Astrocyte of the cerebellum (primary cell): ENCODE measurements around the gene H6PD.

Source experiments
- DNase-seq: peaks from one replicate; pipeline ENCODE4 v3.0.0-alpha.2; 2011; ENCODE audit warnings: low read depth
- H3K4me3 ChIP-seq: 2 replicates; pipeline ENCODE4 v1.5.1; 2011; ENCODE audit warnings: mild to moderate bottlenecking, low read depth, low read length, moderate library complexity
- in situ Hi-C: cut with HindIII; loops from 2 replicates; pipeline ENCODE4 v1.10.0; 2017; ENCODE audit warnings: low sequenced_read_pairs
- TF ChIP-seq, protein P1 (sequence below): IDR thresholded peaks from 2 replicates; pipeline ENCODE4 v1.5.1; 2012; ENCODE audit warnings: low read length, low read depth, moderate library complexity, mild to moderate bottlenecking; ENCODE audit errors: missing control alignments

Gene H6PD, protein sequence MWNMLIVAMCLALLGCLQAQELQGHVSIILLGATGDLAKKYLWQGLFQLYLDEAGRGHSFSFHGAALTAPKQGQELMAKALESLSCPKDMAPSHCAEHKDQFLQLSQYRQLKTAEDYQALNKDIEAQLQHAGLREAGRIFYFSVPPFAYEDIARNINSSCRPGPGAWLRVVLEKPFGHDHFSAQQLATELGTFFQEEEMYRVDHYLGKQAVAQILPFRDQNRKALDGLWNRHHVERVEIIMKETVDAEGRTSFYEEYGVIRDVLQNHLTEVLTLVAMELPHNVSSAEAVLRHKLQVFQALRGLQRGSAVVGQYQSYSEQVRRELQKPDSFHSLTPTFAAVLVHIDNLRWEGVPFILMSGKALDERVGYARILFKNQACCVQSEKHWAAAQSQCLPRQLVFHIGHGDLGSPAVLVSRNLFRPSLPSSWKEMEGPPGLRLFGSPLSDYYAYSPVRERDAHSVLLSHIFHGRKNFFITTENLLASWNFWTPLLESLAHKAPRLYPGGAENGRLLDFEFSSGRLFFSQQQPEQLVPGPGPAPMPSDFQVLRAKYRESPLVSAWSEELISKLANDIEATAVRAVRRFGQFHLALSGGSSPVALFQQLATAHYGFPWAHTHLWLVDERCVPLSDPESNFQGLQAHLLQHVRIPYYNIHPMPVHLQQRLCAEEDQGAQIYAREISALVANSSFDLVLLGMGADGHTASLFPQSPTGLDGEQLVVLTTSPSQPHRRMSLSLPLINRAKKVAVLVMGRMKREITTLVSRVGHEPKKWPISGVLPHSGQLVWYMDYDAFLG

DNA sequence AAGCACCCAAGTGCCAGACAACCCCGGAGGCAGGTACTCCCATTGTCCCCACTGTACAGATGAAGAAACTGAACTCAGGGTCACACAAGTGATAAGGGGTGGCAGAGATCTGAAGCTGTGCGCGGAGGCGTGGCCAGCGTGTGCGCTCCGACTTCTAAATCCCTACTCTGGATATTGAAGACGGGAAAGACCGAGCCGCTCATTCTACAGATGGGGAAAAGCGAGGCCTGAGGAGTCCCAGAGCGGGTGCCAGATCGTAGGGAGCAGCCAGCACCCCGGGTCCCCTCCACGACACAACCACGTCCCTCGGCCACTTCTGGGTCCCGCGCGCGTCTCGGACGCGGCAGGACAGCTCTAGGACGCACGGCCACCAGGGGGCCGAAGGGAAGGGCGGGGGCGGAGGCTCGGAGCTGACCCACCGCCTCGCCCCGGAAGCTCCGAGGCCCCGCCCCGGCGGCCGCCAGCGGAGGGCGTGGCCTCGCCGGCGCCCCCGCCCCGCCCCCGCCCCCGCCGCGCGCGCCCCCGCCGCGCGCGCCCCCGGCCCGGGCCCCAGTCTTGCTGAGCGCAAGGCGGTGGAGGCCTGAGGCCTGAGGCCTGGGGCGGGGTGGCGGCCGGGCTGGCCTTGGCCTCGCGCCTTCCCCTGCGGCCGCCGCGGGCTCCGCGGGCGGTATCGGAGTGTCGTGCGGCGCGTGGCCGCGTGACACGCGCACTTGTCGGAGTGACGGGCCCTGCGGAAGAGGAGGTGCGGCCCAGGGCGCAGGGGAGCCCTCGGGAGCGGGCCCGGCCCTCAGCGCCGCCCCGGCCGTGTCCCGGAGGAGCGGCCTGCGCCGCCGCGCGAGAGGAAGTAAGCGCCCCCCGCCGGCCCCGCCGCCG lies at the start of gene H6PD:
TSS of gene H6PD (plus strand) at position 552 of the 873 bp plus-strand sequence. CDS start 10,161 bp downstream, outside the sequence.
- DNase-seq: no peak
- TF ChIP-seq, protein P1, sequence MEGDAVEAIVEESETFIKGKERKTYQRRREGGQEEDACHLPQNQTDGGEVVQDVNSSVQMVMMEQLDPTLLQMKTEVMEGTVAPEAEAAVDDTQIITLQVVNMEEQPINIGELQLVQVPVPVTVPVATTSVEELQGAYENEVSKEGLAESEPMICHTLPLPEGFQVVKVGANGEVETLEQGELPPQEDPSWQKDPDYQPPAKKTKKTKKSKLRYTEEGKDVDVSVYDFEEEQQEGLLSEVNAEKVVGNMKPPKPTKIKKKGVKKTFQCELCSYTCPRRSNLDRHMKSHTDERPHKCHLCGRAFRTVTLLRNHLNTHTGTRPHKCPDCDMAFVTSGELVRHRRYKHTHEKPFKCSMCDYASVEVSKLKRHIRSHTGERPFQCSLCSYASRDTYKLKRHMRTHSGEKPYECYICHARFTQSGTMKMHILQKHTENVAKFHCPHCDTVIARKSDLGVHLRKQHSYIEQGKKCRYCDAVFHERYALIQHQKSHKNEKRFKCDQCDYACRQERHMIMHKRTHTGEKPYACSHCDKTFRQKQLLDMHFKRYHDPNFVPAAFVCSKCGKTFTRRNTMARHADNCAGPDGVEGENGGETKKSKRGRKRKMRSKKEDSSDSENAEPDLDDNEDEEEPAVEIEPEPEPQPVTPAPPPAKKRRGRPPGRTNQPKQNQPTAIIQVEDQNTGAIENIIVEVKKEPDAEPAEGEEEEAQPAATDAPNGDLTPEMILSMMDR: peak; percentile 62
- H3K4me3 ChIP-seq: peak within 1 kb of the TSS; percentile 68
- in situ Hi-C loops: no loop called here

DNA sequence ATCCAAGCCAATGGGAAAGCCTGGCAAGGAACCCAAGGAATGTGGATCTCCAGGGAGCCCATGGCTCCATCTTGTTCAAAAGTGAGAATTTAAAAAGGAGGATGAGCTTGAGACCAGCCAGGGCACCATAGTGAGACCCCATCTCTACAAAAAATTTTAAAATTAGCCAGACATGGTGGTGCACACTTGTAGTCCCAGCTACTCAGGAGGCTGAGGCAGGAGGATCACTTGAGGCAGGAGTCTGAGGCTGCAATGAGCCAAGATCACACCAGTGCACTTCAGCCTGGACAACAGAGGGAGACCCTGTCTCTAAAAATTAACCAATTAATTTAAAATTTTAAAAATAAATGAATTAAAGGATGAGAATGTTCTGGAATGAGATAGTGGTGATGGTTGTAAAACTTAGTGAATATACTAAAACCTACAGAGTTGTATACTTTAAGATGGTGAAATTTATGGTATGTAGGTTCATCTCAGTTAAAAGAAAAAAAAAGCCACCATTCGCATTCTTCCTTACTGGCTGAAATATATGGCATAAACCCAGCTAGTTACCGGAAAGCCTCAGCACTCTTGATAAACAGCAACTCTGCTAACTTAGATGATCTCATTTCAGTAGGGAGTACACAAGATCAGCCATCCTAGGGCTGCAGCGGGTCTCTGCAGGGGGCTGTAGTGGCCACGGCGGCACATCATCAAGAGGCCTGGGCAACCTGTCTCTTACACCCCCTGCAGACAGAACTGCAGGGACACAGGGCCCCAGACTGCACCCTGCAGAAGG lies 48.3 kb upstream of the H6PD start:
- in situ Hi-C loops: loop anchor here (5.0 kb wide), 2 partner anchors 44 to 99 kb away; no protein-coding TSS in a partner anchor
- DNase-seq: no peak
- H3K4me3 ChIP-seq: no peak overlapping the region
- TF ChIP-seq, protein P1: no peak

DNA sequence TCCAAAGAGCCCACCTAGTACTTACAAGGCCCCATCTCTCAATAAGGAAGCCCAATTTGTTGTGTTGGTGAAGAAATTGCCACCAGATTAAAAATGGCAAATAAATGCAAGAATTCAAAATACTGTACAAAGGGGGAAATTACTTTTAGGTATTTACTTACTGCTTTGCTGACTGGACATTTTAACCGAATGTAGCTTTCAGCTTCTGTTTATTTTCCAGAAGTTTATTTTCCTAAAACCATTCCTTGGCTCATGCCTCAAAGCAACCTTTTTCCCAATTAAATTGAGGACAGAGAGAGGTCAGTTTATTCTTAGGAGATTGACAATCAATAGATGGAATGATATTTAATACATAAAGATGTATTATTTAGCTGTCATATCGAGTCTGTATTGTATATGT lies 47.6 kb upstream of the H6PD start:
- H3K4me3 ChIP-seq: no peak overlapping the region
- no peak for DNase-seq
- TF ChIP-seq, protein P1: no peak
- in situ Hi-C loops: loop anchor here (5.0 kb wide), 2 partner anchors 45 to 100 kb away; no protein-coding TSS in a partner anchor

DNA sequence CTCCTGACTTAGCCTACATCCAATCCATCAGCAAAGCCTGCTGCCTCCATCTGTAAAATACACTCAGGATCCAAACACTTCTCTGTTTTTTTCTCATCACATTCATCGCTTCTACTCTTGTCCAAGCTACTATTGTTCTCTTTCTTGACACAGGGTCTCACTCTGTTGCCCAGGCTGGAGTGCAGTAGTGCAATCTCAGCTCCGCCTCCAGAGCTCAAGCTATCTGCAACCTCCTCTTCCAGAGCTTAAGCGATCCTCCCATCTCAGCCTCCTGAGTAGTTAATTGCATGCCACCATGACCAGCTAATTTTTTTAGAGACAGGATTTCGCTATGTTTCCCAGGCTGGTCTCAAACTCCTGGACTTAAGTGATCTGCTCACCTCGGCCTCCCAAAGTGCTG lies 44.3 kb upstream of the H6PD start:
- DNase-seq: no peak
- H3K4me3 ChIP-seq: no peak overlapping the region
- TF ChIP-seq, protein P1: no peak
- in situ Hi-C loops: no loop called here

DNA sequence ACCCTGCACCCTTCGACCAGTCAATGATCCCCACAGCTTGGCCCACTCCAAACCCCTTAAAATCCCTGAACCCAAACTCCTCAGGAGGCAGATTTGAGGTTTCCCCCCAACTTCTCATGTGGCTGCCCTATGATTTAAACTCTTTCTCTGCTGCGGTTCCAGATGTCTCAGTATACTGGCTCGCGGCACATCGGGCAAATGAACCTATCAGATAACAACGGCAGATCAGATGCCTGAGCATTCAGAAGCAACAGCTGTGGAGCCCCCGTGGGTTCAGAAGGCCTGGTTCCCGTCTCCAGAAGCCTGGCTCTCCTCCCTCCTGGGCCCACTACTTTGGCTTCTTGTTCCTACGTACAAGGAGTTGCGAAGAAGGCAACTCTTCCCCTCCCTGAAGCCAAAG lies 43.3 kb upstream of the H6PD start:
- TF ChIP-seq, protein P1: no peak
- DNase-seq: no peak
- in situ Hi-C loops: no loop called here
- H3K4me3 ChIP-seq: no peak overlapping the region
